Measurements from ENCODE around the gene RAB1B.

RAB1B gene
- long read RNA-seq, donor 1, transcript RAB1B-201 (6 exons, 2,007 nt): major isoform, 109 of 126 reads
- long read RNA-seq, donor 1, partial matches to known transcripts: 17 of 126 reads
- long read RNA-seq, donor 1, other reads (novel, unspliced or antisense): 0 of 126 reads
- long read RNA-seq, donor 2, transcript RAB1B-201 (6 exons, 2,007 nt): major isoform, 57 of 65 reads
- long read RNA-seq, donor 2, partial matches to known transcripts: 8 of 65 reads
- long read RNA-seq, donor 2, other reads (novel, unspliced or antisense): 0 of 65 reads
- long read RNA-seq, donor 3, transcript RAB1B-201 (6 exons, 2,007 nt): major isoform, 30 of 43 reads
- long read RNA-seq, donor 3, partial matches to known transcripts: 13 of 43 reads
- long read RNA-seq, donor 3, other reads (novel, unspliced or antisense): 0 of 43 reads
- long read RNA-seq, donor 4, transcript RAB1B-201 (6 exons, 2,007 nt): major isoform, 58 of 105 reads
- long read RNA-seq, donor 4, partial matches to known transcripts: 47 of 105 reads
- long read RNA-seq, donor 4, other reads (novel, unspliced or antisense): 0 of 105 reads
- long read RNA-seq, donor 5, transcript RAB1B-201 (6 exons, 2,007 nt): major isoform, 60 of 60 reads
- long read RNA-seq, donor 5, partial matches to known transcripts: 0 of 60 reads
- long read RNA-seq, donor 5, other reads (novel, unspliced or antisense): 0 of 60 reads
- long read RNA-seq, donor 6, transcript RAB1B-201 (6 exons, 2,007 nt): major isoform, 64 of 86 reads
- long read RNA-seq, donor 6, partial matches to known transcripts: 22 of 86 reads
- long read RNA-seq, donor 6, other reads (novel, unspliced or antisense): 0 of 86 reads
- long read RNA-seq, donor 7, transcript RAB1B-201 (6 exons, 2,007 nt): major isoform, 61 of 125 reads
- long read RNA-seq, donor 7, partial matches to known transcripts: 64 of 125 reads
- long read RNA-seq, donor 7, other reads (novel, unspliced or antisense): 0 of 125 reads
- long read RNA-seq, donor 8, transcript RAB1B-201 (6 exons, 2,007 nt): major isoform, 54 of 78 reads
- long read RNA-seq, donor 8, partial matches to known transcripts: 24 of 78 reads
- long read RNA-seq, donor 8, other reads (novel, unspliced or antisense): 0 of 78 reads

DNA sequence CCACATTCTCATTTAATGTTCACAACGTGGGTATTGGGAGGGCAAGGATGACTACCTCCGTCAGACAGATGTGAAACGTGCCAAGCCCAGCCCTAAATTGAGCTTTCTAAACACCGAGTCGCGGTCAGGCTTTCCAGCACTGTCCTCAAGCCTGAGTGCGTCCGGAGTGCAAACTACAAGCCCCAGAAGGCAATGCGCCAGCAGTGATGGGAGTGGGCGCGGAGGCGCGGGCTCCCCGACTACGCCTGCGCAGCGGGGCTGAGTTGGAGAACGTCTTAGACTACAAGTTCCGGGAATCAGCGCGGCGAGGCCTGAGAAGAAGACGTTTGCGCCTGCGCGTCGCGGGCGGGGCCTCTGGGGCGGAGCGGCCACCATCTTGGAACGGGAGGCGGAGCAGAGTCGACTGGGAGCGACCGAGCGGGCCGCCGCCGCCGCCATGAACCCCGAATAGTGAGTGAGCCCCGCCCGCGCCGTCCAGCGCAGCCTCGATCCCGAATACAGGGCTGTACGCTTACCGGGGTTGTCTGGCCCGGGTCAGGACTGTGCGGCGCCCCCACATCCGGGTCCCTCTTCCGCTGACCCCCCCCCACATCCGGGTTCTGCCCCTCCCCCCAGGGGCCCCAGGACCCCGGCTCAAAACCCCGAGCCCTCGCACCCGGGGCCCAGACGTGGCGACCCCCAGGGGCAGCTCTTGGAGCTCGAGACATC is at the start of gene RAB1B:
RAB1B (plus strand) TSS at position 396 of the 708 bp plus-strand sequence; CDS start at position 437, 41 bp downstream.
- DNase-seq: peak; percentile 95

- no peak for DNase-seq
Observed at GRCh38 chr11:66218846-66219620, 49.4 kb upstream of the RAB1B start.

DNA sequence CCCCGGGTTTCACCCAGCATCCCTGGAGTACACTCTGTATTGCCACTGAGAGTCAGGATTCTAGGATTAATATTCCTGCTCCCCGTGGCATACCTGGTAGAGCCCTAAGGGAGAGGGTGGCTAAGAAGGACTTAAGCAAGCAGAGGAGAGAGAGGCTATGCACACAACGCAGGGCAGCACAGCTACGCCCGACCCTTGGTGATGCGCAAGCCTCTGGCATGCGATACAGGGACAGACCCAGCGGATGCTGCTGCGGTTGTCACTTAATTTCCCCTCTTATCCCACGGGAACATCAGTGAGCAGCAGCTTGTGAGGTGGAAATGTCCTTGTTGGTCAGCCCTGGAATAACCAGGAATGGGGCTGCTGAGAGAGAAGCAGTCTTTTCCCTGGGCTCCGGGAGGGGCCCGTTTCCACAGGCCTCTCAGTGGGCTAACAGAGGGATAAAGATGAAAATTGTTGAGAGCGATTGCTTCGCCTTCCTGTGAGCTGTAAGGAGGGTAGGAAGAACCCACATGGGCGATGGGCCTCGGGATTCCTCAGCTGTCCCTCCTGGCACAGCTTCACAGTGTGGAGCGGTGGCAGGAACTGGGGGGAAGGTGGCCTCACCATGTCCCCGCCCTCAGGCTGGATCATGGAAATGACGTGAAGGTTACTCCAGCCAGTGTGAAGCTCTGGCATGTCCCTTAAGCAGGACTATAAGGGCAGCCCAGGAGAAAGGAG is 48.4 kb upstream of the RAB1B start:
- no peak for DNase-seq

- no peak for DNase-seq
Observed at GRCh38 chr11:66220566-66220935, 47.9 kb upstream of the RAB1B start.

- no peak for DNase-seq
Observed at GRCh38 chr11:66221012-66221411, 47.4 kb upstream of the RAB1B start.

DNA sequence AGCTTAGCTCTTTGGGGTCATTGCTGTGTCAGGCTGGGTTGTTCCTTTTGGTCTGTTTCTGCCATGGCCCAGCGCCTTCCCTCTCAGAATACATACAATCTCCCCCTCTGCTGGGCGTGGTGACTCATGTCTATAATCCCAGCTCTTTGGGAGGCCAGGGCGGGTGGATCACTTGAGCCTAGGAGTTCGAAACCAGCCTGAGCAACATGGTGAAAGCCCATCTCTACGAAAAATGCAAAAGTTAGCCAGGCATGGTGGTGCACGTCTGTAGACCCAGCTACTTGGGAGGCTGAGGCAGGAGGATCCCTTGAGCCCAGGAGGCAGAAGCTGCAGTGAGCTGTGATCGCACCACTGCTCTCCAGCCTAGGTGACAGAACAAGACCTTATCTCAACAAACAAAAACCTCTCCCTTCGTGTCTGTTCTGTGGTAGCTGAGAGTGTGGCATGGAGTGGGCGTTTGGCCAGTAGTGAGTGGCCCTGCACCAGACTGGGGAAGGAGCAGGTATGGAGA is 46.7 kb upstream of the RAB1B start:
- DNase-seq: no peak

DNA sequence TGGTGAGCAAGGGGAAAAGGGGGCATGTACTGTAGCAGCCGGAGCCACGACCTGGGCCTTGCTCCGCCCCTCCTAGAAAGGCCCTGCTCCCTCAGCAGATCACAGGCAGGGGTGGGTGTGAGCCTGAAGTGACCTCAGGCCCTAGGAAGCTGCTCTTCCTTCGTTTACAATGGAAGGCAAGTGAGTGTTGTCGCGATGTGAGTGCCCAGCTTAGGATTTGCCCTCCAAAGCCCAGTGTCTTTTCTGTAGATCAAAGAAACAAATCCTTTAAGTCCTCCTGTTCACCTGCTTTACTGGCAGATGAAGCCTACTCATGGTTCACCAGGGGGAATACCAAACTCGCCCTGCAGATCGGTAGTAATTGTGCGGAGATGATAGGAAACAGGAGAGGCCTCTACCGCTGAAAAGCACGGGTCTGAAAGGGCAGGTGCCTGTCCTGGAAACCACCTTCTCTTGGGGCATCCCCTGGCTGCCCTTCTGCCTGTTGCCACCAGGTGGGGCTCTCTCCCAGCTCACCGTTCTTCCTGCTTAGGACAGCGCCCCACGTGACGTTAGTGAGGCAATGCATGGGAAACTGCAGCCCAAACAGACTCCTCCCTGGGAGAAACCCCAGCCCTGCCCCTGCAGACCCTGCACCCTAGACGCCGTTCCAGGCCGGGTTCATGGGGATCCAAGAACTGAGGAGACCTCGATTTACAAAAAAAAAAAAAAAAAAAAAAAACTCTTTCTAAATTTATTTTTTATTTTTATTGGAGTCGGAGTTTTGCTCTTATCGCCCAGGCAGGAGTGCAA is 45.9 kb upstream of the RAB1B start:
- DNase-seq: peak; percentile 54

GRCh38 chr11:66224226-66224855 is 44.1 kb upstream of the RAB1B start:
- no peak for DNase-seq

- DNase-seq: no peak
Observed at GRCh38 chr11:66225066-66225465, 43.4 kb upstream of the RAB1B start.

DNA sequence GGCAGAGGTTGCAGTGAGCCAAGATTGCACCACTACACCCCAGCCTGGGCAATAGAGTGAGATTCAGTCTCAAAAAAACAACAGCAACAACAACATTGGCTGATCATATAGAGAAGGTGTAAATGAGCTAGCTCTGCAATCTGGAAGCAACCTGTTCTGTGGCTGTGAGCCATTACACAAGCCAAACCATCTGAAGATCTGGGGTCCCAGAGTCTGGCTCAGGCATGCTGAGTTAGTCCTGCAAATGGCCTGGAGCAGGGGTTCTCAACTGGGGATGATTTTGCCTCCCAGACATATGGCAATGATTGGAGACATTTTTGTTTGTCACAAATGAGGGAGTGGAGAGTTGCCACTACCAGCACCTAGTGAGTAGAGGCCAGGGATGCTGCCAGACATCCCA is 42.3 kb upstream of the RAB1B start:
- DNase-seq: no peak

DNA sequence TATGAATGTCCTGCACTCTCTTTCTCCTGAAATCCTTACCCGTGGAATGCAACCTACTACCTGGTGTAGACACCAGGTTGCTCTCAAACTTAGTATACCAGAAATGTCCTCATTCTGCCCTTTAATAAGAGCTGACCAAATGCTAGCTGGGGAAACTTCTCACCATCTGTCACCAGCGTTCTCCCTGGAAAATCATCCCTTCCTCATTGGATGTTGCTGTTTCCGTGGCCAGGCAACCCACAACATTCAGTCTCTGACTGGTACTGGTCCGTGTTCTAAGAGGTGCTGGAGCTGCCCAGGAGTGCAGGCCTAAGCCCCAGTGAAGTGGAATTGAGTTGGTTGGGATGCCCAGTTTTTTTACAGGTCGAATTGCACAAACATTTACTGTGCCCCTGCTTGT is 40.7 kb upstream of the RAB1B start:
- DNase-seq: no peak

DNA sequence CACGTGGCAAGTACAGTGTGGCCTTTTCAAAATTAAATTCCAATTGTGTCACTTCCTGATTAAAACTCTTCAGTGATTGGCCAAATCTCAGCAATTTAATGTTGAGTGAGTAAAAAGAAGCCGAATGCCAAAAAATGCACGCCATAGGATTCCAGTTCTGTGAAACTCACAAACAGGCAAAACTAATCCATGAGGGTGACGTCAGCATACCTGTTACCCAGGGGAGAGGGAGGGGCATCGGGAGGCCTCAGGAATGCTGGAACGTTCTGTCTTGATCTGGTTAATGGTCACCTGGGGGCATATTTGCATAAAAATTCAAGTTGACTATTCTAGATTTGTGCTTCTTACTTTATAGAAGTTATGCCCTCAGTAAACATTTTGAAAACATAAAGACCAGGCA is 39.9 kb upstream of the RAB1B start:
- no peak for DNase-seq

GRCh38 chr11:66230156-66230555 is 38.3 kb upstream of the RAB1B start:
- DNase-seq: no peak

GRCh38 chr11:66230978-66231377 is 37.5 kb upstream of the RAB1B start:
- no peak for DNase-seq

GRCh38 chr11:66231561-66231960 is 36.9 kb upstream of the RAB1B start:
- no peak for DNase-seq

DNA sequence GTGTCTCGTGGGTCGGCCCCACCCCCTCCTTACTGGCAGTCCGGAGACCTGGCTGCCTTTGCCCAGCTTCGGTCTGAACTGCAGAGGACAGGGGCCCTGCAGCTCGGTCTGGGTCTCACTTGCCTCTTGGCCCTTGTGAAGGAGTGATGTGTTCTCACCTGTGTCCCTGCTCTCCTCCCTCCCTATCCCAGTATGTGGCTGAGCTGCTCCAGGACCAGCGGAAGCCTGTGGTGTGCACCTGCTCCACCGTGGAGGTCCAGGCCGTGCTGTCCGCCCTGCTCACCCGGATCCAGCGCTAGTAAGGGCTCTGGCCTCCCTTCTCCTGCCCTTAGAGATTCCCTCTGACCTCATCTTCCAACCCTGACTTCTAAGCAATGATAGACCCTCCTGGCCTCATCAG is 35.7 kb upstream of the RAB1B start:
- no peak for DNase-seq

- no peak for DNase-seq
Observed at GRCh38 chr11:66233301-66233700, 35.1 kb upstream of the RAB1B start.

DNA sequence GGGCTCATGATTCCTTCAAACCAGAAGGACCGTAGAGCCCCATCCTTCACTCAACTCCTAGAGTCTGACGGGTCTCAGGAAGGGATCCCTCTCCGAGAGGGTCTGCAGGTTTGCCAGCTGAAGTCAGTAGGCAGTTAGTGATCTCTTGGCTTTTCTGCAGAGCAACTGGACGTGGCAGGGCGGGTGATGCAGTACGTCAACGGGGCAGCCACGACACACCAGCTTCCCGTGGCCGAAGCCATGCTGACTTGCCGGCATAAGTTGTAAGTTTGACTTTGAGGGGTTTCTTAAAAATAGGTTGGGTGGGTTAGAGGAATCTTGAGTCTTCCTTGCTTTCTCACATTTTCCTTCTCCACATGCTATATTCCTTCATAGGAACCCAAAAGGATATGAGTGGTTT is 33.3 kb upstream of the RAB1B start:
- DNase-seq: no peak

- no peak for DNase-seq
Observed at GRCh38 chr11:66237867-66238266, 30.6 kb upstream of the RAB1B start.

All from right kidney (tissue), 9 donors.